Astrocyte of the spinal cord (primary cell): ENCODE results near the gene CDKN2B.

Experiments
- DNase-seq: peaks from one replicate; pipeline ENCODE4 v3.0.0; 2011; ENCODE audit warnings: low read depth, low spot score
- H3K4me3 ChIP-seq: 2 replicates; pipeline ENCODE4 v1.5.1; 2011; ENCODE audit warnings: low read depth, mild to moderate bottlenecking, low read length, moderate library complexity
- in situ Hi-C: cut with HindIII; loops from 2 replicates; pipeline ENCODE4 v1.10.0; 2017; ENCODE audit warnings: low sequenced_read_pairs
- TF ChIP-seq, protein P1 (sequence below): IDR thresholded peaks from 2 replicates; pipeline ENCODE4 v1.5.1; 2012; ENCODE audit warnings: low read depth, mild to moderate bottlenecking, low read length, inconsistent platforms

CDKN2B gene

GRCh38 chr9:21996858-21997257 is 12.2 kb downstream of the CDKN2B start:
- TF ChIP-seq, protein P1, sequence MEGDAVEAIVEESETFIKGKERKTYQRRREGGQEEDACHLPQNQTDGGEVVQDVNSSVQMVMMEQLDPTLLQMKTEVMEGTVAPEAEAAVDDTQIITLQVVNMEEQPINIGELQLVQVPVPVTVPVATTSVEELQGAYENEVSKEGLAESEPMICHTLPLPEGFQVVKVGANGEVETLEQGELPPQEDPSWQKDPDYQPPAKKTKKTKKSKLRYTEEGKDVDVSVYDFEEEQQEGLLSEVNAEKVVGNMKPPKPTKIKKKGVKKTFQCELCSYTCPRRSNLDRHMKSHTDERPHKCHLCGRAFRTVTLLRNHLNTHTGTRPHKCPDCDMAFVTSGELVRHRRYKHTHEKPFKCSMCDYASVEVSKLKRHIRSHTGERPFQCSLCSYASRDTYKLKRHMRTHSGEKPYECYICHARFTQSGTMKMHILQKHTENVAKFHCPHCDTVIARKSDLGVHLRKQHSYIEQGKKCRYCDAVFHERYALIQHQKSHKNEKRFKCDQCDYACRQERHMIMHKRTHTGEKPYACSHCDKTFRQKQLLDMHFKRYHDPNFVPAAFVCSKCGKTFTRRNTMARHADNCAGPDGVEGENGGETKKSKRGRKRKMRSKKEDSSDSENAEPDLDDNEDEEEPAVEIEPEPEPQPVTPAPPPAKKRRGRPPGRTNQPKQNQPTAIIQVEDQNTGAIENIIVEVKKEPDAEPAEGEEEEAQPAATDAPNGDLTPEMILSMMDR, result no peak
- DNase-seq, result no peak
- H3K4me3 ChIP-seq, result peak overlapping the region; percentile 1
- in situ Hi-C loops, result no loop called here

GRCh38 chr9:21996438-21996837 is 12.7 kb downstream of the CDKN2B start:
- in situ Hi-C loops, result no loop called here
- TF ChIP-seq, protein P1, result no peak
- DNase-seq, result no peak
- H3K4me3 ChIP-seq, result peak overlapping the region; percentile 81

GRCh38 chr9:21995666-21996398 is 13.3 kb downstream of the CDKN2B start:
- DNase-seq, result peak; percentile 68
- peak overlapping the region; percentile 81 for H3K4me3 ChIP-seq
- in situ Hi-C loops, result no loop called here
- TF ChIP-seq, protein P1, result peak; percentile 35

DNA sequence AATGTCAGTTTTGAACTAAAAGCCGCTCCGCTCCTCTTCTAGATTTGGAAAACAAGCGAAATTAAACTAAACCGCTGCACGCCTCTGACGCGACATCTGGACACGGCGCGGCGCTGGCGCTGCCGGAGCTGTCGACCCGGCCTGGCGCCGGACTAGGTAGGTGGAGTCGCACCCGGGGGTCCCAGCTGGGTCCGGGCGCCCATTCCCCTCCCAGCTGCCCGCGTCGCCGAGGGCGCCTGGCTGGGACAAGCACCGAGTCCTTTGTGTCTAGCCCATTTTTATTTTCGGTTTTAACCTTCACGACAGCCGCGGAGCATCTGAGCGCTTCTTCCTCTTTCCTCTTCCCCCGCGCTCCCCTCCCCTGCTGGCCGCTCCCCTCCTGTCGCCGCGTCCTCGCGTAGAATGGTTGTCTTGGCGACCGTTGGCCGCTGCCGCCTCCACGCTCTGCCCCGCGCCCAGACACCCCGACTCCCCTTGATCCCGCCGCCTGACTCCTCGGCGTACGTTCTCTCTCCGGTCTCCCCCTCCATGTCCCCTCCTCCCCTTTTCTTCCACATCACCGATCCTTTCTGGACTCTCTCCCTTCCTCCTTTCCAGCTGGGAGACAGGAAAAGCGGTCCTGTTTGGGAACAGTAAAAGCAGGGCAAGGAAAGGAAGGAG is 14.0 kb downstream of the CDKN2B start:
- DNase-seq, result peak; percentile 81
- in situ Hi-C loops, result no loop called here

DNA sequence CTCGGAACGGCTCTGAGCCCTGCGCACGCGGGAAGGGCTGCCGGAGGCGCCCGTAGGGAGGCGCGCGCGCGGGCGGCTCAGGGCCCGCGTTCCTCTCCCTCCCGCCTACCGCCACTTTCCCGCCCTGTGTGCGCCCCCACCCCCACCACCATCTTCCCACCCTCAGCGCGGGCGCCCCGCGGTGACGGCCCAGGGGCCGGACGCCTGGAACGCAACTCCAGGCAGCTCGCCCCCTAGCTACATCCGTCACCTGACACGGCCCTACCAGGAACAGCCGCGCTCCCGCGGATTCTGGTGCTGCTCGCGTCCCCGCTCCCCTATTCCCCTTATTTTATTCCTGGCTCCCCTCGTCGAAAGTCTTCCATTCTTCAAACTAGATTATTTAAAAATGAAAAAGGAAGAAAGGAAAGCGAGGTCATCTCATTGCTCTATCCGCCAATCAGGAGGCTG is 14.5 kb downstream of the CDKN2B start, which contains the start of gene CDKN2B-AS1:
Gene CDKN2B-AS1 (plus strand): TSS at position 236 of the 450 bp plus-strand sequence.
- TF ChIP-seq, protein P1, result peak; percentile 8
- peak within 1 kb of the TSS; percentile 81 for H3K4me3 ChIP-seq
- in situ Hi-C loops, result no loop called here
- peak; percentile 83 for DNase-seq

More for the DNA sequence above, 14.0 kb downstream of the CDKN2B start:
- peak overlapping the region; percentile 81 for H3K4me3 ChIP-seq
- TF ChIP-seq, protein P1, result no peak

- TF ChIP-seq, protein P1, result no peak
- DNase-seq, result no peak
- in situ Hi-C loops, result no loop called here
- H3K4me3 ChIP-seq, result peak within 1 kb of the TSS; percentile 81
Observed at GRCh38 chr9:21993893-21994555, 15.1 kb downstream of the CDKN2B start, which contains the start of gene CDKN2A. Gene CDKN2A, minus strand, starts transcription at chr9:21994392.
